Activated naive CD4-positive, alpha-beta T cell treated with anti-CD3 and anti-CD28 coated beads for 36 hours (primary cell): Measurements from ENCODE around the gene KCNAB3. TPM values are rescaled to one million over a fixed set of nuclear protein-coding genes. Genes with fewer than 3 reads are reported as not detected.
A peak's percentile ranks its signal among the peaks of the same experiment; 100 is the strongest.

Source experiments
- CTCF ChIA-PET: fragments of 350-600 bp; sonication (Branson Sonifier 250); formaldehyde crosslinking; loops from one replicate; lab custom pipeline; 2021; ENCODE audit warnings: antibody characterized with exemption; lab: Charles Lee
- DNase-seq: peaks from one replicate; pipeline ENCODE4 v3.0.0-alpha.2; 2020
- H3K27ac Mint-ChIP-seq: one replicate; pipeline ENCODE4 v1.8.0; 2021; ENCODE audit warnings: mild to moderate bottlenecking, mixed read lengths
- H3K27me3 Mint-ChIP-seq: one replicate; pipeline ENCODE4 v1.8.0; 2021; ENCODE audit warnings: low read depth, mixed read lengths
- H3K36me3 Mint-ChIP-seq: one replicate; pipeline ENCODE4 v1.8.0; 2021; ENCODE audit warnings: low read depth, mixed read lengths
- H3K4me1 Mint-ChIP-seq: one replicate; pipeline ENCODE4 v1.8.0; 2021; ENCODE audit warnings: low read depth, mixed read lengths
- H3K4me3 Mint-ChIP-seq: one replicate; pipeline ENCODE4 v1.8.0; 2021; ENCODE audit warnings: mild to moderate bottlenecking, moderate library complexity, mixed read lengths
- H3K9me3 Mint-ChIP-seq: one replicate; pipeline ENCODE4 v1.8.0; 2021; ENCODE audit warnings: mixed read lengths
- intact Hi-C: fragments of 100-400 bp; cut with micrococcal nuclease; formaldehyde crosslinking; loops from one replicate; pipeline ENCODE4 v1.15.1; 2023
- total RNA-seq, 2 experiments: library from RNA; stranded (reverse); gene quantifications; one replicate each; pipeline ENCODE4 v1.2.3, GENCODE V29; 2021

The KCNAB3 gene
- total RNA-seq, 2 experiments from 2014 or later, result 2.2 TPM

DNA sequence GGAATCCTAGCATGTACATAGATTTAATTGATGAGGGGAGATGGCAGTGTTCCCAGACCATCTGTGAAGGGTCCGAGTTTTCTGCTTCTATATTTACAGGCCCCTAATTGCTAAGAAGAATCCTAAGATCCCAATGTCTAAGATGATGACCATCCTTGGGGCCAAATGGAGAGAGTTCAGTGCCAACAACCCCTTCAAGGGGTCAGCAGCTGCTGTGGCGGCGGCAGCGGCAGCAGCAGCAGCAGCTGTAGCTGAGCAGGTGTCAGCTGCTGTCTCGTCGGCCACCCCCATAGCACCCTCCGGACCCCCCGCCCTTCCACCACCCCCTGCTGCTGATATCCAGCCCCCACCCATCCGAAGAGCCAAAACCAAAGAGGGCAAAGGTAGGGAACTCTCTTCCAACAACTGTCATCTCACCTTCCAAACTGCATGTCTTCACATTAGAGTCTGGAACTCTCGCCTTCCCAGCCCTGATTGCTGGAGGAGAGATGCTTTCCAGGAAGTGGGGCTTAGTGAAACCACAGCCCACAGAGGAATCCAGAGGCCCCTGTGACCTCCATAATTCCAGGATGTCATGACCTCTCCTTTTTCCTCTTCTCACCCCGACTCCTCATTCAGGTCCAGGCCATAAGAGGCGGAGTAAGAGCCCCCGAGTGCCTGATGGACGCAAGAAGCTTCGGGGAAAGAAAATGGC lies 36.3 kb downstream of the KCNAB3 start:
- intact Hi-C loops, result no loop called here
- CTCF ChIA-PET, result interaction anchor here (1.0 kb wide), 1 partner anchor 104 kb away, joined by 3 read pairs; no protein-coding TSS in a partner anchor
- no peak overlapping the region for H3K27ac Mint-ChIP-seq
- H3K27me3 Mint-ChIP-seq, result no peaks in the 10 kb centered on the region
- H3K4me1 Mint-ChIP-seq, result peaks cover 20% of the 10 kb centered on the region
- H3K9me3 Mint-ChIP-seq, result no peaks in the 10 kb centered on the region
- no peak overlapping the region for H3K4me3 Mint-ChIP-seq
- no peak for DNase-seq
- H3K36me3 Mint-ChIP-seq, result peaks cover 59% of the 10 kb centered on the region

DNA sequence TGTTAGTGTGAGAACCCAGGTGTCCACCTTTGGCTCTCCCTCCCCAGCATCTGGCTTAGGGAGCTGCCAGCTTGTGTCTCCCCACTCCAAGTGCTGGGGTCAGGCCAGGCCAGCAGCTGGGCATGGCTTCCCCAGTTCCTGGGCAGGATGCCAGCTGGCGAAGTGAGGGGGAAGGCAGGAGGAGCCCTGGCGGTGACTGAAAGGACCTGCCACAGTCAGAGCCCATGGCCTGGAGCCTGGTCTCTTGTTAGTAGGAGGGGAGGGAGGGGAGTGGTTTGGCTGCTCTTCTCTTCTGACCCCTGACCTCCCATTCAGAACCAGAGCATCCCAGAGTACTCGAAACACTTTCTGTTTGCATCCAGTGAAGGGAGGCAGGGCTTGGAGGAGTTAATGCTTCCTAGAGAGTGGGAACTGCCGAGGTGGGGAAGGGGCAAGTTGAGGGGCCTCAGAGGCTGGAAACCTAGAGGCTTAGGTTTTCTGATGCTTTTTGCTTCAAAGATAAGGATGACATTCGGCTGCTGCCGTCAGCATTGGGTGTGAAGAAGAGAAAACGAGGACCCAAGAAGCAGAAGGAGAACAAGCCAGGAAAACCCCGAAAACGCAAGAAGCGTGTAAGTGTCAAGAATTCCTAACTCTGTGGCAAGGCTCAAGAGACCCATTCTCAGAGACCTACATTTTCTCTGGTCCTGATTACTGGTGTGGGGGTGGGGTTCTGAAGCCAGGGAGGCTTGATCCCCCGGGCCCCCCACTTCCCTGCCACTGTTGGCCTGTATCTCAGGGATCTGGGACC lies 40.3 kb downstream of the KCNAB3 start:
- Mint-ChIP-seq H3K27ac (no peak overlapping the region), H3K4me3 (no peak overlapping the region), H3K27me3 (no peaks in the 10 kb centered on the region), H3K4me1 (peaks cover 5% of the 10 kb centered on the region), H3K36me3 (peaks cover 38% of the 10 kb centered on the region), H3K9me3 (no peaks in the 10 kb centered on the region)
- intact Hi-C loops, result loop anchor here (5.0 kb wide), 1 partner anchor 298 kb away; no protein-coding TSS in a partner anchor
- peak; percentile 52 for DNase-seq
- CTCF ChIA-PET, result interaction anchor here (1.2 to 1.5 kb wide), 2 partner anchors 26 to 28 kb away, joined by 4 read pairs; no protein-coding TSS in a partner anchor

DNA sequence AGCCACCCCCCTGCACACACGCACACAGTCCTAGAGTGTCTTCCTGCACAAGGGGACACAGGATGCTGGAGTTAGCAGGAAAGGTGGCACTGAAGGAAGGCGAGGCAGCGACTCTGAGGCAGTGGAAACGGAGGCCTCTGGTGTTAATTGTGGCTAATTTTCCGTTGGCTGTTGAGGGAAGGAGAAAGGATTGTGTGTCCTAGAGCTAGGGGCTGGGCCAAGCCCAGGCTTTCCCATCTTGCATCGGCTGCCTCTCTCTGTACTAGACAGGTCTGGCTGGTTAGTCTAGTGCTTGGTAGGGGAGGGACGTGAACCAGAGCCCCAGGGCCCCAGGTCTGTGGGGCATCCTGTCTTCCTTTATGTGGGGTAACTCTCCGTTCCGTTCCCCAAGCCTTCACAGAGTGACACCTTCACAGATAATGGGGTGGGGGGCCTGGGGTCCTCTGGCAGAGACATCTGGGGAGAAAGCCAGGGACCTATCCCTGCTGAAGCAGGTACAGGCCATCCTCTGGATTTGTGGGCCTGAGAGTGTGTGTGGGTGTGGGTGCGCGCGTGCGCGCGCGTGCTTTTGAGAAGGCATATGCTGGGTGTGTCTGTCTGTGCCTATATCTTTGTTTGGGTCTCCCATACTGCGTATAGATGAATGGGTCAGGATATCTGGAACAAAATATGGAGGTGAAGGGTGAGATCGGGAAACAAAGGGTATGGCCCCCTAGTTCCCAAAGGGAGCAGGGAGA lies 41.3 kb downstream of the KCNAB3 start, which contains the start of gene CHD3:
TSS of gene CHD3 (plus strand) at position 606 of the 737 bp plus-strand sequence. CDS start 212 bp downstream, outside the sequence.
- peak; percentile 61 for DNase-seq
- Mint-ChIP-seq H3K27ac (no peak within 1 kb of the TSS), H3K27me3 (no peaks in the 10 kb centered on the region), H3K36me3 (peaks cover 28% of the 10 kb centered on the region), H3K4me3 (no peak within 1 kb of the TSS), H3K9me3 (no peaks in the 10 kb centered on the region), H3K4me1 (peaks cover 5% of the 10 kb centered on the region)
- CTCF ChIA-PET, result interaction anchor here (1.2 to 1.5 kb wide), 2 partner anchors 25 to 27 kb away, joined by 4 read pairs; no protein-coding TSS in a partner anchor
- intact Hi-C loops, result loop anchor here (5.0 kb wide), 1 partner anchor 299 kb away; no protein-coding TSS in a partner anchor

DNA sequence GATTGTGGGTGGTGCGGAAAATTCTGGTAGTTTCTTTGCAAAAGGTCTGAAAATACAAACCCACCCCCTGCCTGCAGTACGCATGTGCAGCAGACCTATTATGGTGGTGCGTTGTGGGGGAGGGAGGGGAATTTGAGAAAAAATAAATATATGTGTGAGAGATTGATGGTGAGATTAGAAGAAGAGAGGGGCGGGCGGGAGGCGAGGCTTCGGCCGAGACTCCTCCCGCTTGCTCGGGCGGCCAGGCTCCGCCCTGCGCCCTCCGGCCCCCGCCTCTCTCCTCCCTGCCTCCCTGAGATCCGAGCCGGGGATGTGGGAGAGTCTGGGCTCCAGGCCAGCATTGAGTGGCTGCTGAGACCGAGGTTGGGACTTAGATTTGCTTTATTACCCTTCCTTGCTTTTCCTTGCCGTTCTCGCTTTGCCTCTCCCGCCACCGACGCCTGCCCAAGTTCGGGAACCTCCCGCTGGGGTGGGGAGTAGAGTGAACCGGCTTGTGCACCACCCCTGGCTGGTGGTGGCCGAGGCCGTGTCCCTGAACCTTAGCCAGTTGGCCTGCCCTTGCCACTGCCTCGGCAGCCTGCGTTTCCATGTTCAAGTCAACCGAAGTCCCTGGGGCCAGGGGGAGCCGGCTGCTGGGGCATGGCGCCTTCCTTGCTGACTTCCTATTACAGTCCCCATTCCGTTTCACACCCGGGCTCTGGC lies 42.0 kb downstream of the KCNAB3 start:
- Mint-ChIP-seq H3K36me3 (peaks cover 26% of the 10 kb centered on the region), H3K27me3 (no peaks in the 10 kb centered on the region), H3K4me3 (no peak overlapping the region), H3K27ac (no peak overlapping the region), H3K4me1 (peaks cover 5% of the 10 kb centered on the region), H3K9me3 (no peaks in the 10 kb centered on the region)
- intact Hi-C loops, result loop anchor here (1.0 to 5.0 kb wide), 12 partner anchors 25 to 580 kb away; partner anchors contain the start of genes CNTROB, EIF5A, NAA38 and WRAP53
- DNase-seq, result peak; percentile 96
- CTCF ChIA-PET, result no interaction called here

DNA sequence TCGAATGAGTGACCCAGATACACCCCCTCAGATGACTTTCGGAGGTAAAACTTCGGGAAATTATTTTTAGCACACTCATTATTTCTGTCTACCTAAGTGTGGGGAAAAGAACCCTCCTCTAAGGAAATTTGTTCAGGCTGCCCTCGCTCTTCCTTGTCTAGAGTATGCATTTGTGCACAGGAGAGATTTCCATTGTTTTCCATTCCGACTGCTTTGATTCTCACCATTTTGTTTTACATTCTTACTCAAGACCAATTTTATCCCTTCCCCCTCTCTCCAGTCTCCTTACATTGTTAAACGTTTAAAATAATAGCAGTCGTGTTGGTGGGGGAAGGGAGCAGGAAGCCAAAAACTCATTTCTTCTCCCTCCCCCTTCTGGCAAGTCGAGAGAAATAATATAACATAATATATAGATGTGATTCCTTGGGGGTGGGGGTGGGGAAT lies 42.6 kb downstream of the KCNAB3 start:
- H3K36me3 Mint-ChIP-seq, result peaks cover 25% of the 10 kb centered on the region
- DNase-seq, result no peak
- H3K9me3 Mint-ChIP-seq, result no peaks in the 10 kb centered on the region
- CTCF ChIA-PET, result interaction anchor here (1.2 kb wide), 1 partner anchor 52 kb away, joined by 3 read pairs; no protein-coding TSS in a partner anchor
- H3K4me3 Mint-ChIP-seq, result no peak overlapping the region
- H3K27me3 Mint-ChIP-seq, result no peaks in the 10 kb centered on the region
- intact Hi-C loops, result loop anchor here (1.0 to 5.0 kb wide), 12 partner anchors 25 to 580 kb away; partner anchors contain the start of genes CNTROB, EIF5A, NAA38 and WRAP53
- H3K4me1 Mint-ChIP-seq, result peaks cover 5% of the 10 kb centered on the region
- no peak overlapping the region for H3K27ac Mint-ChIP-seq

DNA sequence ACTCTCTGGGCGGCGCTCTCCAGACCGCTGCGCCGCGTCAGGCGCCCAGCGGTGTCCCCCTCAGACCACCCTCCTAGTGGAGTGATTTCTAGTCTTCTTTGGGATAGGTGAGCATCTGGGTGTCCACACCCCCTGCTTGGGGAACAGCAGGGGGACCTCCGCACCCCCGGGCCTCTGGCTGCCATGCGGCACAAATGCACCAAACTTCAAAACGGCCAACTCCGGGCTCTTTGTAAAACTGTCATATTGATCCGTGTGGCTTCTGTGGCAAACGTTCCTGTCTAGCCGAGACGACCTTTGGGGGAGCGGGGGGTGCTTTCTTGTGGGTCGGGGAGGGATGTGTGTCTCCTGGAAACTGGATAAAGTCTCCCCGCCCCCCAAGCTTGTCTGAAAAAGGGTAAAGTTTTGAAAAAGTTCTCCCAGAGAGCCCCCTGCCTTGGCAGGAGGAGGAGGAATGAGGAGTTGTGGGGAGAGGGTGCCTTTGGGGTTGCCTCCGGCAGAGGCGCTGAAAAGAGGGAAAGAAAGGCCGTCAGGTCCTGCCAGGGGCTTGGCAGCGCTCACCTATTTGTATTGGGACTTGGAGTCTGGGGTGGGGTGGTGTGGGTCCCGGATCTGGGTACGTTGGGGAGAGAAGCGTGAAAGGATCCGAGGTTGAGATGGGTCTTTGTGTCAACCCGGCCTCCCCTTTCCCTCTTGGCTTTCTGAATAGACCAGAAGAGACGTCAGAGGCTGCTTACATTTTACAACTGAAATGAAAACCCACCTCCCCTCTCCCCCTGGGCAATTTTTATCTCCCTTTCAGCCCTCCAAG lies 43.2 kb downstream of the KCNAB3 start:
- no peaks in the 10 kb centered on the region for H3K27me3 Mint-ChIP-seq
- intact Hi-C loops, result loop anchor here (1.0 to 5.0 kb wide), 12 partner anchors 24 to 579 kb away; partner anchors contain the start of genes CNTROB, EIF5A, NAA38 and WRAP53
- peaks cover 5% of the 10 kb centered on the region for H3K4me1 Mint-ChIP-seq
- DNase-seq, result peak; percentile 70
- no peak overlapping the region for H3K27ac Mint-ChIP-seq
- peaks cover 23% of the 10 kb centered on the region for H3K36me3 Mint-ChIP-seq
- H3K9me3 Mint-ChIP-seq, result no peaks in the 10 kb centered on the region
- H3K4me3 Mint-ChIP-seq, result no peak overlapping the region
- CTCF ChIA-PET, result interaction anchor here (1.2 kb wide), 1 partner anchor 51 kb away, joined by 3 read pairs; no protein-coding TSS in a partner anchor

DNA sequence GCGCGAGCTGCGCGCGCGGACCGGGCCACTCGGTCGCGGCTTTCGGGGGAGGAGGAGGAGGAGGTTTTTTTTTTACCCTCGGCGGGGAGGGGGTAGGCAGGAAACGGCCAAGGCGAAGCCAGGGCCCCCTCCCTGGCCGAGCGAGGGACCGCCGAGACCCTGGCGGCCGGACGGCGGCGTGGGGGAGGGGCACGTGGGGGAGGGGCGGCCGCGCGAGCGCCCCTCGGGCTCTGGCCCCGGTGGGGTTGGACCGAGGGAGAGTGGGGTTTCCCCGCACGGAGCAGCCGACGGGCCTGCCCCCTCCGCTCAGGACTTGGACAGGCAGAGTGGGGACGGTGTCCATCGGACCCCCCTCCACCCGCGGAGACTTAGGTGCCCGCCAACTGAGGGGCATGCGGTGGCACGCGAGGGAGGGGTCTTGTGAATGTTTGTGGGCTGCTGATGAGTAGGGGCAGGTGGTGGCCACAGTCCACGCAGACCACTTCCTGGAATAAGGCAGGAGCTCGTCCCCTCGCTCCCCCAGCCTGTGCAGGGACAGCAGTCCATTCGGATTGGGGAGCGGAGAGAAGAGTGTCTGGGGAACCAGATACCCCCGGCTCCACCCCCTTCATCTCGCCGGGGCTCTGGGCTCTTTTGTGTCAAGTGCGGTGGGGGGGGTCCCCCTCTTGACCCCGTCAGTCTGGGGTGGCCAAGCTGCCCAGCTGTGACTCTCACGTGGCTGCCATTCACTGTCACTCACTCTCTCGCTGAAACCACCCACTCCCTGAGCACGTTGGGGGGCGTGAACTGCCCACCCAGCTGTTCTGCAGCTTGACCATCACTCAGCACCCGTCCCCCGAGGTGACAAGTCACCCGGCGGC lies 44.1 kb downstream of the KCNAB3 start:
- intact Hi-C loops, result loop anchor here (5.0 kb wide), 1 partner anchor 302 kb away; no protein-coding TSS in a partner anchor
- DNase-seq, result peak; percentile 55
- Mint-ChIP-seq H3K27ac (peak overlapping the region; percentile 78), H3K4me1 (peaks cover 5% of the 10 kb centered on the region), H3K9me3 (no peaks in the 10 kb centered on the region), H3K4me3 (peak overlapping the region; percentile 52), H3K36me3 (peaks cover 16% of the 10 kb centered on the region), H3K27me3 (no peaks in the 10 kb centered on the region)
- CTCF ChIA-PET, result interaction anchor here (1.2 kb wide), 1 partner anchor 50 kb away, joined by 3 read pairs; no protein-coding TSS in a partner anchor

DNA sequence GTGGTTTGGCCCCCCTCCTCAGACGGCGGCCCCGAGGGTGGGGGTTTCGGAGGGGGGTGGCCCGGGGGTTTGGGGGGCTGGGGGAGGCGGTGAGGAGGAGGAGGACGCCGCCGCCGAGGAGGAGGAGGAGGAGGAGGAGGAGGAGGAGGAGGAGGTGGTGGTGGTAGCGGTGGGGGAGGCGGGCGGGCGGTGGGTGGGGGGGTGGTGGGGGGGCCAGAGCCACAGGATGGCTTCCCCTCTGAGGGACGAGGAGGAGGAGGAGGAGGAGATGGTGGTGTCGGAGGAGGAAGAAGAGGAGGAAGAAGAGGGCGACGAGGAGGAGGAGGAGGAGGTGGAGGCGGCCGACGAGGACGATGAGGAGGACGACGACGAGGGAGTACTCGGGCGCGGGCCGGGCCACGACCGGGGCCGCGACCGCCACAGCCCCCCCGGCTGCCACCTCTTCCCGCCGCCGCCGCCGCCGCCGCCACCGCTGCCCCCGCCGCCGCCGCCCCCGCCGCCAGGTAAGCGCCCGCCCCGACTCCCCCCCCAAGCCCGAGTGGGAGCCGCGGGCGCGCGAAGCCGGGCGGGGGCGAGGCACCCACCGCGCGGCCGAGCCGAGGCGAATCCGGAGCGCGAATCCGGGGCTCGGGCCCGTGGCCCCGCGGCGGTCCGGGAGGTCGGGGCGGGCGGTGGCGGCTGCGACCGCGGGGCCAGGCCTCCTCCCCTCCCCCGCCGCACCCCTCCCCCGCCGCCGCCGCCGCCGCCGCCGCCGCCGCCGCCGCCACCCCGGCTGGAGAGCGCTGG lies 44.9 kb downstream of the KCNAB3 start:
- CTCF ChIA-PET, result no interaction called here
- DNase-seq, result peak; percentile 21
- intact Hi-C loops, result loop anchor here (5.0 kb wide), 1 partner anchor 303 kb away; no protein-coding TSS in a partner anchor
- H3K4me3 Mint-ChIP-seq, result peak overlapping the region; percentile 75
- peak overlapping the region; percentile 88 for H3K27ac Mint-ChIP-seq
- peaks cover 9% of the 10 kb centered on the region for H3K36me3 Mint-ChIP-seq
- H3K9me3 Mint-ChIP-seq, result no peaks in the 10 kb centered on the region
- no peaks in the 10 kb centered on the region for H3K27me3 Mint-ChIP-seq
- no peaks in the 10 kb centered on the region for H3K4me1 Mint-ChIP-seq

DNA sequence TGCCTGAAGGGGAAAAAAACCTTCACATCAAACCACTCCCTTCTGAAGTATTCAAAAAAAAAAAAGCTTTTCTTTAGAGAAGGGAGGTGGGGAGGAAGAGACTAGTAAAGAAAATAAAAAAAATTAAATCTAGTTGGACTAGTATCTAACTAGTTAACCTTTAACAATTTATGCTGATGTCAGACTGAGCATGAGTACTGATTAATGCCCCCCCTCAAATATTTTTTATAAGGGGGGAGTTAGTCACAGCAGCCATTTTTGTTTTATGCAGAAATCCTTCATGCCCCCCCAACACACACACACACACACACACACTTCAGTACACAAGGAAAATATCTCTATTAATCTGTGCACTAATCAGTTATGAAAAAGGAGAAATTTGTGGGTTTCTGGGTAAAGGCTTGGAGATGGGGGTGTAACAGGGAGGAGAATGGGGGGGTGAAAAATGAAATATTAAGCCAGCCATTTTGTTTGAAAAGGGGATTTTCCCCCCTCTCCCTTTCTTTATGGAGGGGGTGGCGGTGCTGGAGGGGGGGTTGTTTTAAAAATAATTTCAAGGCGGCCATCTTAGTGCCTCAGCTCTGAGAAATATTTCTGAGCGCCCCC lies 45.8 kb downstream of the KCNAB3 start:
- intact Hi-C loops, result no loop called here
- Mint-ChIP-seq H3K4me1 (no peaks in the 10 kb centered on the region), H3K36me3 (peaks cover 8% of the 10 kb centered on the region), H3K4me3 (peak overlapping the region; percentile 72), H3K27ac (no peak overlapping the region), H3K27me3 (no peaks in the 10 kb centered on the region), H3K9me3 (no peaks in the 10 kb centered on the region)
- DNase-seq, result peak; percentile 73
- CTCF ChIA-PET, result interaction anchor here (1.9 kb wide), 1 partner anchor 24 kb away, joined by 4 read pairs; no protein-coding TSS in a partner anchor
